HG02588 (cell line): ENCODE results near the gene MYO3B.
"Not testable (repeated sequence)": the region's sequence is repeated elsewhere in the genome, so short reads cannot be mapped to it uniquely, and the experiment has no call there.

Experiments
- ATAC-seq: cut with Tn5 transposase; IDR thresholded peaks from one replicate; pipeline ENCODE4 v1.9.1; 2021; ENCODE audit warnings: mild to moderate bottlenecking, moderate library complexity; ENCODE audit not compliant: unreplicated experiment

The MYO3B gene

GRCh38 chr2:170336408-170336807 lies 158.5 kb downstream of the MYO3B start:
- ATAC-seq = no peak

GRCh38 chr2:170336916-170337315 lies 159.0 kb downstream of the MYO3B start:
- no peak for ATAC-seq

- no peak for ATAC-seq
These were observed 161.4 kb downstream of the MYO3B start for GRCh38 chr2:170339322-170339721.

- no peak for ATAC-seq
These were observed 162.1 kb downstream of the MYO3B start for GRCh38 chr2:170339750-170340692.

GRCh38 chr2:170340693-170341068 lies 162.7 kb downstream of the MYO3B start:
- no peak for ATAC-seq

GRCh38 chr2:170341684-170342623 lies 164.0 kb downstream of the MYO3B start:
- no peak for ATAC-seq

- no peak for ATAC-seq
These were observed 166.9 kb downstream of the MYO3B start for GRCh38 chr2:170344663-170345346.

GRCh38 chr2:170345607-170346006 lies 167.7 kb downstream of the MYO3B start:
- no peak for ATAC-seq

GRCh38 chr2:170349269-170349668 lies 171.3 kb downstream of the MYO3B start:
- ATAC-seq = not testable (repeated sequence)

- no peak for ATAC-seq
These were observed 173.2 kb downstream of the MYO3B start for GRCh38 chr2:170350929-170351826.

GRCh38 chr2:170353723-170354122 lies 175.8 kb downstream of the MYO3B start:
- no peak for ATAC-seq

GRCh38 chr2:170354388-170354787 lies 176.4 kb downstream of the MYO3B start:
- no peak for ATAC-seq

- ATAC-seq = no peak
These were observed 177.2 kb downstream of the MYO3B start for GRCh38 chr2:170354855-170355780.

- no peak for ATAC-seq
These were observed 181.5 kb downstream of the MYO3B start for GRCh38 chr2:170359466-170359865.

GRCh38 chr2:170360546-170361089 lies 182.7 kb downstream of the MYO3B start:
- no peak for ATAC-seq

GRCh38 chr2:170361090-170361936 lies 183.4 kb downstream of the MYO3B start:
- no peak for ATAC-seq

GRCh38 chr2:170362313-170362870 lies 184.4 kb downstream of the MYO3B start:
- ATAC-seq = no peak
